HEK293 (cell line): Measurements from ENCODE around the gene CCDC116.

Experiments
- CTCF ChIA-PET: fragments of 350-600 bp; formaldehyde crosslinking; extraction: SDS; loops from one replicate; lab custom pipeline; 2021; ENCODE audit warnings: antibody characterized with exemption; lab: Yijun Ruan, JAX
- POLR2A ChIA-PET: fragments of 300-600 bp; formaldehyde crosslinking; extraction: SDS; loops from one replicate; lab custom pipeline; 2020; ENCODE audit warnings: antibody characterized with exemption, inconsistent platforms; lab: Yijun Ruan, JAX
- H3K27ac ChIP-seq: fragments of 200-500 bp; sonication (Bioruptor generic); 2 replicates; pipeline ENCODE4 v1.5.1; 2014; ENCODE audit warnings: low read depth, low read length, control low read depth, inconsistent platforms; ENCODE audit errors: extremely low read depth
- H3K36me3 ChIP-seq, 2 experiments: fragments of 200-500 bp in 1 of 2; sonication (Bioruptor generic) in 1 of 2; 1 replicate in 1 of 2; 2 replicates in 1 of 2; pipeline ENCODE4 v1.5.1; 2014 to 2017; ENCODE audit warnings: inconsistent platforms in 2 of 2, low read length in 2 of 2; ENCODE audit not compliant: control insufficient read depth in 2 of 2, insufficient read depth in 1 of 2
- H3K4me1 ChIP-seq: fragments of 200-500 bp; sonication (Bioruptor generic); 2 replicates; pipeline ENCODE4 v1.5.1; 2014; ENCODE audit warnings: mild to moderate bottlenecking, low read length, inconsistent platforms; ENCODE audit not compliant: control insufficient read depth, insufficient read depth
- H3K4me3 ChIP-seq: 2 replicates; pipeline ENCODE4 v1.5.1; 2011; ENCODE audit warnings: low read depth, mild to moderate bottlenecking, control low read depth, low read length, moderate library complexity
- H3K9me3 ChIP-seq: fragments of 200-500 bp; sonication (Bioruptor generic); 2 replicates; pipeline ENCODE4 v1.5.1; 2014; ENCODE audit warnings: low read depth, low read length, inconsistent platforms; ENCODE audit not compliant: control insufficient read depth, insufficient read depth
- EGR2 ChIP-seq: fragments of 450-650 bp; formaldehyde crosslinking; IDR thresholded peaks from 2 replicates; pipeline ENCODE4 v1.5.1; 2016; ENCODE audit warnings: low read depth, missing biosample characterization, missing genetic modification characterization
- GFI1B ChIP-seq: fragments of 450-650 bp; formaldehyde crosslinking; IDR thresholded peaks from 2 replicates; pipeline ENCODE4 v1.5.1; 2016; ENCODE audit warnings: missing biosample characterization, missing genetic modification characterization
- RBAK ChIP-seq: fragments of 450-650 bp; formaldehyde crosslinking; IDR thresholded peaks from 2 replicates; pipeline ENCODE4 v1.5.1; 2016; ENCODE audit warnings: missing biosample characterization, missing genetic modification characterization
- REPIN1 ChIP-seq: fragments of 450-650 bp; formaldehyde crosslinking; IDR thresholded peaks from 2 replicates; pipeline ENCODE4 v1.5.1; 2017; ENCODE audit warnings: missing biosample characterization, missing genetic modification characterization, low read depth
- SP2 ChIP-seq: fragments of 450-650 bp; formaldehyde crosslinking; IDR thresholded peaks from 2 replicates; pipeline ENCODE4 v1.5.1; 2016; ENCODE audit warnings: missing biosample characterization, missing genetic modification characterization
- ZEB2 ChIP-seq: fragments of 450-650 bp; formaldehyde crosslinking; IDR thresholded peaks from 2 replicates; pipeline ENCODE4 v1.5.1; 2016; ENCODE audit warnings: missing biosample characterization, missing genetic modification characterization
- ZFP3 ChIP-seq: fragments of 450-650 bp; formaldehyde crosslinking; IDR thresholded peaks from 2 replicates; pipeline ENCODE4 v1.5.1; 2016; ENCODE audit warnings: low read depth, missing biosample characterization, missing genetic modification characterization
- ZNF114 ChIP-seq: fragments of 450-650 bp; formaldehyde crosslinking; IDR thresholded peaks from 2 replicates; pipeline ENCODE4 v1.5.0; 2017; ENCODE audit warnings: missing biosample characterization, missing genetic modification characterization
- ZNF132 ChIP-seq: fragments of 450-650 bp; formaldehyde crosslinking; IDR thresholded peaks from 2 replicates; pipeline ENCODE4 v1.5.1; 2017; ENCODE audit warnings: missing biosample characterization, missing genetic modification characterization, borderline replicate concordance
- ZNF175 ChIP-seq: fragments of 450-650 bp; formaldehyde crosslinking; IDR thresholded peaks from 2 replicates; pipeline ENCODE4 v1.5.1; 2016; ENCODE audit warnings: missing biosample characterization, missing genetic modification characterization
- ZNF223 ChIP-seq: fragments of 450-650 bp; formaldehyde crosslinking; IDR thresholded peaks from 2 replicates; pipeline ENCODE4 v1.5.1; 2016; ENCODE audit warnings: missing biosample characterization, missing genetic modification characterization
- ZNF37A ChIP-seq: fragments of 450-650 bp; IDR thresholded peaks from 2 replicates; pipeline ENCODE4 v1.5.1; 2018; ENCODE audit warnings: missing biosample characterization, missing genetic modification characterization
- ZNF416 ChIP-seq: fragments of 450-650 bp; formaldehyde crosslinking; IDR thresholded peaks from 2 replicates; pipeline ENCODE4 v1.5.1; 2016; ENCODE audit warnings: missing biosample characterization, missing genetic modification characterization
- ZNF473 ChIP-seq: fragments of 450-650 bp; formaldehyde crosslinking; IDR thresholded peaks from 2 replicates; pipeline ENCODE4 v1.5.1; 2017; ENCODE audit warnings: missing biosample characterization, missing genetic modification characterization
- ZNF501 ChIP-seq: fragments of 450-650 bp; formaldehyde crosslinking; IDR thresholded peaks from 2 replicates; pipeline ENCODE4 v1.5.1; 2016; ENCODE audit warnings: missing biosample characterization, missing genetic modification characterization
- ZNF510 ChIP-seq: fragments of 450-650 bp; formaldehyde crosslinking; IDR thresholded peaks from 2 replicates; pipeline ENCODE4 v1.5.1; 2018; ENCODE audit warnings: mild to moderate bottlenecking, missing genetic modification characterization, missing biosample characterization; ENCODE audit not compliant: insufficient replicate concordance
- ZNF626 ChIP-seq: fragments of 450-650 bp; sonication (Bioruptor Pico); formaldehyde crosslinking; IDR thresholded peaks from 2 replicates; pipeline ENCODE4 v1.5.1; 2018; ENCODE audit warnings: missing biosample characterization, missing genetic modification characterization, inconsistent platforms
- ZNF785 ChIP-seq: fragments of 450-650 bp; formaldehyde crosslinking; IDR thresholded peaks from 2 replicates; pipeline ENCODE4 v1.5.1; 2016; ENCODE audit warnings: missing biosample characterization, missing genetic modification characterization
- ZXDB ChIP-seq: fragments of 450-650 bp; formaldehyde crosslinking; IDR thresholded peaks from 2 replicates; pipeline ENCODE4 v1.5.1; 2016; ENCODE audit warnings: missing biosample characterization, missing genetic modification characterization
- TF ChIP-seq, protein P1 (sequence below): fragments of 450-650 bp; formaldehyde crosslinking; IDR thresholded peaks from 2 replicates; pipeline ENCODE4 v1.5.0; 2017; ENCODE audit warnings: missing biosample characterization, missing genetic modification characterization, borderline replicate concordance
- TF ChIP-seq, protein P2 (sequence below): fragments of 450-650 bp; formaldehyde crosslinking; IDR thresholded peaks from 2 replicates; pipeline ENCODE4 v1.5.1; 2016; ENCODE audit warnings: missing biosample characterization, missing genetic modification characterization
- TF ChIP-seq, protein P3 (sequence below): fragments of 450-650 bp; formaldehyde crosslinking; IDR thresholded peaks from 2 replicates; pipeline ENCODE4 v1.5.1; 2016; ENCODE audit warnings: missing biosample characterization, missing genetic modification characterization
- TF ChIP-seq, protein P4 (sequence below): fragments of 450-650 bp; formaldehyde crosslinking; IDR thresholded peaks from 2 replicates; pipeline ENCODE4 v1.5.1; 2016; ENCODE audit warnings: missing biosample characterization, missing genetic modification characterization, low read depth
- TF ChIP-seq, protein P5 (sequence below): fragments of 450-650 bp; formaldehyde crosslinking; IDR thresholded peaks from 2 replicates; pipeline ENCODE4 v1.5.1; 2017; ENCODE audit warnings: missing biosample characterization, missing genetic modification characterization
- TF ChIP-seq, protein P6 (sequence below): fragments of 450-650 bp; formaldehyde crosslinking; IDR thresholded peaks from 2 replicates; pipeline ENCODE4 v1.5.1; 2016; ENCODE audit warnings: missing biosample characterization, missing genetic modification characterization
- TF ChIP-seq, protein P7 (sequence below): fragments of 450-650 bp; formaldehyde crosslinking; IDR thresholded peaks from 2 replicates; pipeline ENCODE4 v1.5.1; 2017; ENCODE audit warnings: missing biosample characterization, missing genetic modification characterization

The CCDC116 gene

DNA sequence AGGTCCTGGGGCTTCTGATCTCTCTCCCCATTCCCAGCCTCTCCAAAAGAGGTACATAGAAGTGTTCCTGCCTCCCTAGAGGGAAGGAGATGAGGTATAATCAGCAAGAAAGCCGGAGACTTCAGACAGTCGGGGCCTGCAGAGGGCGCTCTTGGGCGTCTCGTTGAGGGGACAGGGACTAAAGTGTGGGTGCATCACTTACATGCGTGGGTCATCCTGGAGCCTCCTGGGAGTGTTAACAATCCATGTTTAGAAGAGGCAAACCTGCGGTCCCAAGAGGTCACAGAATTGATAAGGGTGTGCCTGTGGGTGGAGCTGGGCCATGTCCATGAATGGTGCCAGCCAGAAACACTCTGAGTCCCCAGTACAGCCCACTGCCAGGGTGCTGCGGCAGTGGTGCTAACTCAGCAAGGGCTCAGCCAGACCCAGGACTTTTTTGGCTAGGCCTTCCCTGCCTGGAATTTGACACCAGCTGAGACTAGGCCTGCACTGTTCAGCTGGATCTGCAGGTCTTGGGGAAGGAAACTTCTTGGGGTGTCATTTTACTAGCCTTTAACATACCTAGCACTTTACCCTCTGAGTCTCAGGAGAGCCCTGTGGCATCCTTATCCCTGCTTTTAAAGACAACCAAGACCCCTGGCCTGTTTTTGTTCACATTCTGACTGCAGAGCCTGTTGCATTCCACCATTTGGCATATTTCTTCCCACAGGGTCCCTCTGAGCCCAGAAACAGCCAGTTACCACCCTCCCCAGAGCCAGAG is 8.3 kb upstream of the CCDC116 start:
- no peak overlapping the region for H3K4me3 ChIP-seq
- H3K9me3 ChIP-seq = no peaks in the 10 kb centered on the region
- H3K36me3 ChIP-seq = peaks cover 0 to 77% of the 10 kb centered on the region in 2 experiments; a peak in 1 of 3 replicates
- ChIA-PET POLR2A (interaction anchor here (0.8 kb wide), 1 partner anchor 10 kb away, joined by 3 read pairs; no protein-coding TSS in a partner anchor), CTCF (interaction anchor here (0.6 to 5.7 kb wide), 12 partner anchors 12 to 666 kb away, joined by 3 to 33 read pairs (median 4); partner anchors contain the start of gene SDF2L1)
- no peaks in the 10 kb centered on the region for H3K4me1 ChIP-seq
- no peak overlapping the region for H3K27ac ChIP-seq
- TF ChIP-seq, protein P1, sequence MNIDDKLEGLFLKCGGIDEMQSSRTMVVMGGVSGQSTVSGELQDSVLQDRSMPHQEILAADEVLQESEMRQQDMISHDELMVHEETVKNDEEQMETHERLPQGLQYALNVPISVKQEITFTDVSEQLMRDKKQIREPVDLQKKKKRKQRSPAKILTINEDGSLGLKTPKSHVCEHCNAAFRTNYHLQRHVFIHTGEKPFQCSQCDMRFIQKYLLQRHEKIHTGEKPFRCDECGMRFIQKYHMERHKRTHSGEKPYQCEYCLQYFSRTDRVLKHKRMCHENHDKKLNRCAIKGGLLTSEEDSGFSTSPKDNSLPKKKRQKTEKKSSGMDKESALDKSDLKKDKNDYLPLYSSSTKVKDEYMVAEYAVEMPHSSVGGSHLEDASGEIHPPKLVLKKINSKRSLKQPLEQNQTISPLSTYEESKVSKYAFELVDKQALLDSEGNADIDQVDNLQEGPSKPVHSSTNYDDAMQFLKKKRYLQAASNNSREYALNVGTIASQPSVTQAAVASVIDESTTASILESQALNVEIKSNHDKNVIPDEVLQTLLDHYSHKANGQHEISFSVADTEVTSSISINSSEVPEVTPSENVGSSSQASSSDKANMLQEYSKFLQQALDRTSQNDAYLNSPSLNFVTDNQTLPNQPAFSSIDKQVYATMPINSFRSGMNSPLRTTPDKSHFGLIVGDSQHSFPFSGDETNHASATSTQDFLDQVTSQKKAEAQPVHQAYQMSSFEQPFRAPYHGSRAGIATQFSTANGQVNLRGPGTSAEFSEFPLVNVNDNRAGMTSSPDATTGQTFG (tag by site-specific recombination) = no peak
- TF ChIP-seq ZNF37A (tag by site-specific recombination) (no peak), GFI1B (tag by site-specific recombination) (no peak), ZNF501 (tag by site-specific recombination) (peak; percentile 66; the same call in 1 of the 2 replicates), REPIN1 (tag by site-specific recombination) (no peak), ZEB2 (tag by site-specific recombination) (peak; percentile 50; the same call in 1 of the 2 replicates), ZNF114 (tag by site-specific recombination) (no peak), ZNF223 (tag by site-specific recombination) (no peak), ZNF416 (tag by site-specific recombination) (no peak), ZNF175 (tag by site-specific recombination) (no peak), ZNF473 (no peak), ZXDB (tag by site-specific recombination) (peak; percentile 42; the same call in 1 of the 2 replicates), EGR2 (tag by site-specific recombination) (peak; percentile 75), RBAK (no peak), ZNF510 (no peak), ZNF785 (tag by site-specific recombination) (no peak), ZNF132 (tag by site-specific recombination) (no peak), SP2 (tag by site-specific recombination) (no peak), ZFP3 (tag by site-specific recombination) (no peak), ZNF626 (tag by site-specific recombination) (no peak)
- TF ChIP-seq, protein P2, sequence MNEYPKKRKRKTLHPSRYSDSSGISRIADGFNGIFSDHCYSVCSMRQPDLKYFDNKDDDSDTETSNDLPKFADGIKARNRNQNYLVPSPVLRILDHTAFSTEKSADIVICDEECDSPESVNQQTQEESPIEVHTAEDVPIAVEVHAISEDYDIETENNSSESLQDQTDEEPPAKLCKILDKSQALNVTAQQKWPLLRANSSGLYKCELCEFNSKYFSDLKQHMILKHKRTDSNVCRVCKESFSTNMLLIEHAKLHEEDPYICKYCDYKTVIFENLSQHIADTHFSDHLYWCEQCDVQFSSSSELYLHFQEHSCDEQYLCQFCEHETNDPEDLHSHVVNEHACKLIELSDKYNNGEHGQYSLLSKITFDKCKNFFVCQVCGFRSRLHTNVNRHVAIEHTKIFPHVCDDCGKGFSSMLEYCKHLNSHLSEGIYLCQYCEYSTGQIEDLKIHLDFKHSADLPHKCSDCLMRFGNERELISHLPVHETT (tag by site-specific recombination) = no peak
- TF ChIP-seq, protein P3, sequence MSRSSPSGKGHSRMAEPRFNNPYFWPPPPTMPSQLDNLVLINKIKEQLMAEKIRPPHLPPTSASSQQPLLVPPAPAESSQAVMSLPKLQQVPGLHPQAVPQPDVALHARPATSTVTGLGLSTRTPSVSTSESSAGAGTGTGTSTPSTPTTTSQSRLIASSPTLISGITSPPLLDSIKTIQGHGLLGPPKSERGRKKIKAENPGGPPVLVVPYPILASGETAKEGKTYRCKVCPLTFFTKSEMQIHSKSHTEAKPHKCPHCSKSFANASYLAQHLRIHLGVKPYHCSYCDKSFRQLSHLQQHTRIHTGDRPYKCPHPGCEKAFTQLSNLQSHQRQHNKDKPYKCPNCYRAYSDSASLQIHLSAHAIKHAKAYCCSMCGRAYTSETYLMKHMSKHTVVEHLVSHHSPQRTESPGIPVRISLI (tag by site-specific recombination) = no peak
- TF ChIP-seq, protein P4, sequence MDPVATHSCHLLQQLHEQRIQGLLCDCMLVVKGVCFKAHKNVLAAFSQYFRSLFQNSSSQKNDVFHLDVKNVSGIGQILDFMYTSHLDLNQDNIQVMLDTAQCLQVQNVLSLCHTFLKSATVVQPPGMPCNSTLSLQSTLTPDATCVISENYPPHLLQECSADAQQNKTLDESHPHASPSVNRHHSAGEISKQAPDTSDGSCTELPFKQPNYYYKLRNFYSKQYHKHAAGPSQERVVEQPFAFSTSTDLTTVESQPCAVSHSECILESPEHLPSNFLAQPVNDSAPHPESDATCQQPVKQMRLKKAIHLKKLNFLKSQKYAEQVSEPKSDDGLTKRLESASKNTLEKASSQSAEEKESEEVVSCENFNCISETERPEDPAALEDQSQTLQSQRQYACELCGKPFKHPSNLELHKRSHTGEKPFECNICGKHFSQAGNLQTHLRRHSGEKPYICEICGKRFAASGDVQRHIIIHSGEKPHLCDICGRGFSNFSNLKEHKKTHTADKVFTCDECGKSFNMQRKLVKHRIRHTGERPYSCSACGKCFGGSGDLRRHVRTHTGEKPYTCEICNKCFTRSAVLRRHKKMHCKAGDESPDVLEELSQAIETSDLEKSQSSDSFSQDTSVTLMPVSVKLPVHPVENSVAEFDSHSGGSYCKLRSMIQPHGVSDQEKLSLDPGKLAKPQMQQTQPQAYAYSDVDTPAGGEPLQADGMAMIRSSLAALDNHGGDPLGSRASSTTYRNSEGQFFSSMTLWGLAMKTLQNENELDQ = no peak
- TF ChIP-seq, protein P5, sequence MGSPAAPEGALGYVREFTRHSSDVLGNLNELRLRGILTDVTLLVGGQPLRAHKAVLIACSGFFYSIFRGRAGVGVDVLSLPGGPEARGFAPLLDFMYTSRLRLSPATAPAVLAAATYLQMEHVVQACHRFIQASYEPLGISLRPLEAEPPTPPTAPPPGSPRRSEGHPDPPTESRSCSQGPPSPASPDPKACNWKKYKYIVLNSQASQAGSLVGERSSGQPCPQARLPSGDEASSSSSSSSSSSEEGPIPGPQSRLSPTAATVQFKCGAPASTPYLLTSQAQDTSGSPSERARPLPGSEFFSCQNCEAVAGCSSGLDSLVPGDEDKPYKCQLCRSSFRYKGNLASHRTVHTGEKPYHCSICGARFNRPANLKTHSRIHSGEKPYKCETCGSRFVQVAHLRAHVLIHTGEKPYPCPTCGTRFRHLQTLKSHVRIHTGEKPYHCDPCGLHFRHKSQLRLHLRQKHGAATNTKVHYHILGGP = no peak
- TF ChIP-seq, protein P6, sequence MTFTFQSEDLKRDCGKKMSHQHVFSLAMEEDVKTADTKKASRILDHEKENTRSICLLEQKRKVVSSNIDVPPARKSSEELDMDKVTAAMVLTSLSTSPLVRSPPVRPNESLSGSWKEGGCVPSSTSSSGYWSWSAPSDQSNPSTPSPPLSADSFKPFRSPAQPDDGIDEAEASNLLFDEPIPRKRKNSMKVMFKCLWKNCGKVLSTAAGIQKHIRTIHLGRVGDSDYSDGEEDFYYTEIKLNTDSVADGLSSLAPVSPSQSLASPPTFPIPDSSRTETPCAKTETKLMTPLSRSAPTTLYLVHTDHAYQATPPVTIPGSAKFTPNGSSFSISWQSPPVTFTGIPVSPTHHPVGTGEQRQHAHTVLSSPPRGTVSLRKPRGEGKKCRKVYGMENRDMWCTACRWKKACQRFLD (tag by site-specific recombination) = no peak
- TF ChIP-seq, protein P7, sequence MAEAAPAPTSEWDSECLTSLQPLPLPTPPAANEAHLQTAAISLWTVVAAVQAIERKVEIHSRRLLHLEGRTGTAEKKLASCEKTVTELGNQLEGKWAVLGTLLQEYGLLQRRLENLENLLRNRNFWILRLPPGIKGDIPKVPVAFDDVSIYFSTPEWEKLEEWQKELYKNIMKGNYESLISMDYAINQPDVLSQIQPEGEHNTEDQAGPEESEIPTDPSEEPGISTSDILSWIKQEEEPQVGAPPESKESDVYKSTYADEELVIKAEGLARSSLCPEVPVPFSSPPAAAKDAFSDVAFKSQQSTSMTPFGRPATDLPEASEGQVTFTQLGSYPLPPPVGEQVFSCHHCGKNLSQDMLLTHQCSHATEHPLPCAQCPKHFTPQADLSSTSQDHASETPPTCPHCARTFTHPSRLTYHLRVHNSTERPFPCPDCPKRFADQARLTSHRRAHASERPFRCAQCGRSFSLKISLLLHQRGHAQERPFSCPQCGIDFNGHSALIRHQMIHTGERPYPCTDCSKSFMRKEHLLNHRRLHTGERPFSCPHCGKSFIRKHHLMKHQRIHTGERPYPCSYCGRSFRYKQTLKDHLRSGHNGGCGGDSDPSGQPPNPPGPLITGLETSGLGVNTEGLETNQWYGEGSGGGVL (tag by site-specific recombination) = no peak
